Trophoblast cell (in vitro differentiated cells and primary cell): ENCODE results near the gene GTPBP4.

Experiments used
- DNase-seq, 2 donors: peaks; one replicate each; pipeline ENCODE4 v3.0.0-alpha.2; 2016
- H2AFZ ChIP-seq: 2 replicates; pipeline ENCODE4 v1.6.1; 2013; ENCODE audit warnings: low read length, moderate library complexity, mild to moderate bottlenecking; ENCODE audit not compliant: insufficient read depth, poor library complexity
- H2AK5ac ChIP-seq: 2 replicates; pipeline ENCODE4 v1.6.1; 2013; ENCODE audit warnings: mild to moderate bottlenecking, low read length
- H2BK120ac ChIP-seq: 2 replicates; pipeline ENCODE4 v1.6.1; 2013; ENCODE audit warnings: low read length, mild to moderate bottlenecking, moderate library complexity; ENCODE audit not compliant: insufficient read depth, poor library complexity
- H2BK12ac ChIP-seq: 2 replicates; pipeline ENCODE4 v1.6.1; 2013; ENCODE audit warnings: mild to moderate bottlenecking, low read length, moderate library complexity
- H2BK5ac ChIP-seq: 2 replicates; pipeline ENCODE4 v1.6.1; 2013; ENCODE audit warnings: low read length, low read depth, moderate library complexity, mild to moderate bottlenecking; ENCODE audit not compliant: poor library complexity
- H3K14ac ChIP-seq: 2 replicates; pipeline ENCODE4 v1.6.1; 2013; ENCODE audit warnings: mild to moderate bottlenecking, low read length
- H3K18ac ChIP-seq: 2 replicates; pipeline ENCODE4 v1.6.1; 2013; ENCODE audit warnings: mild to moderate bottlenecking, low read length
- H3K23ac ChIP-seq: 2 replicates; pipeline ENCODE4 v1.6.1; 2013; ENCODE audit warnings: low read length
- H3K27ac ChIP-seq: 2 replicates; pipeline ENCODE4 v1.5.1; 2013; ENCODE audit warnings: low read depth, mild to moderate bottlenecking, inconsistent platforms, low read length, moderate library complexity
- H3K27me3 ChIP-seq: 2 replicates; pipeline ENCODE4 v1.6.1; 2013; ENCODE audit warnings: inconsistent platforms, mild to moderate bottlenecking, low read length, moderate library complexity; ENCODE audit not compliant: insufficient read depth
- H3K36me3 ChIP-seq, 2 experiments: 1 replicate in 1 of 2; 2 replicates in 1 of 2; pipeline ENCODE4 v1.6.1; 2013; ENCODE audit warnings: low read length in 2 of 2, mild to moderate bottlenecking in 2 of 2, moderate library complexity in 1 of 2; ENCODE audit not compliant: insufficient read depth in 2 of 2, control insufficient read depth in 1 of 2
- H3K4ac ChIP-seq: 2 replicates; pipeline ENCODE4 v1.6.1; 2013; ENCODE audit warnings: low read depth, mild to moderate bottlenecking, low read length, moderate library complexity
- H3K4me1 ChIP-seq, 2 experiments: 1 replicate in 1 of 2; 2 replicates in 1 of 2; pipeline ENCODE4 v1.6.1; 2013; ENCODE audit warnings: low read length in 2 of 2, mild to moderate bottlenecking in 2 of 2, moderate library complexity in 1 of 2; ENCODE audit not compliant: insufficient read depth in 2 of 2, control insufficient read depth in 1 of 2
- H3K4me2 ChIP-seq: 2 replicates; pipeline ENCODE4 v1.6.1; 2013; ENCODE audit warnings: inconsistent platforms, mild to moderate bottlenecking, low read length, moderate library complexity
- H3K4me3 ChIP-seq: 2 replicates; pipeline ENCODE4 v1.5.1; 2013; ENCODE audit warnings: mild to moderate bottlenecking, low read depth, low read length, inconsistent platforms
- H3K79me1 ChIP-seq: one replicate; pipeline ENCODE4 v1.6.1; 2013; ENCODE audit warnings: low read length
- H3K79me2 ChIP-seq: 2 replicates; pipeline ENCODE4 v1.6.1; 2013; ENCODE audit warnings: low read length, mild to moderate bottlenecking; ENCODE audit not compliant: control insufficient read depth, insufficient read depth, poor library complexity
- H3K9ac ChIP-seq: 2 replicates; pipeline ENCODE4 v1.6.1; 2013; ENCODE audit warnings: mild to moderate bottlenecking, low read length
- H3K9me3 ChIP-seq: 2 replicates; pipeline ENCODE4 v1.6.1; 2013; ENCODE audit warnings: low read depth, mild to moderate bottlenecking, control low read depth, inconsistent platforms, low read length; ENCODE audit not compliant: insufficient read depth
- H4K12ac ChIP-seq: 2 replicates; pipeline ENCODE4 v1.6.1; 2013; ENCODE audit warnings: low read depth, mild to moderate bottlenecking, low read length, moderate library complexity
- H4K8ac ChIP-seq: 2 replicates; pipeline ENCODE4 v1.6.1; 2013; ENCODE audit warnings: low read depth, mild to moderate bottlenecking, low read length, moderate library complexity
- H4K91ac ChIP-seq: one replicate; pipeline ENCODE4 v1.6.1; 2013; ENCODE audit warnings: low read depth, mild to moderate bottlenecking, low read length, moderate library complexity
- WGBS: extraction: QIAGEN DNeasy Blood & Tissue Kit; methylation state at CpG from one replicate; pipeline ENCODE4 v1.1.7; 2013; ENCODE audit warnings: missing lambda C conversion rate; ENCODE audit not compliant: insufficient read length, insufficient coverage; ENCODE audit errors: extremely low coverage; 5-methylcytosine and 5-hydroxymethylcytosine counted together

GTPBP4 gene

DNA sequence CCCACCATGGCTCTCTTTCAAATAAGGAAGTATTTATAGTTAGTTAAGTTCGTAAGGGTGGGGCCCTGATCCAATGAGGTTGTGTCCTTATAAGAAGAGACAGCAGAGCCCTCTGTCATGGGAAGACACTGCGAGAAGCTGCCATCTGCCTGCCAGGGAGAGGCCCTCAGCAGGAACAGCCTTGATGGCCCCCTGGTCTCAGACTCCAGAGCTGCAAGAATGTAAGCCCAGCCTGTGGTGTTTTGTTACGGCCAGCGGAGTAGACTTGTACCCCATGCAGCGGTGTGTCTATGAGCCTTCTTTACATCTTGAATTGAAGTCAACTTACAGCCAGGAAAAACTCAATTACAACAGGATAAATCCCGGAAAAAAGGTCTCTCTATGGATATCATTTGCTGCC, 42.5 kb upstream of the GTPBP4 start:
- H2BK12ac ChIP-seq: no peak overlapping the region
- no peaks in the 10 kb centered on the region for H3K79me1 ChIP-seq
- H4K12ac ChIP-seq: no peak overlapping the region
- no peak overlapping the region for H4K91ac ChIP-seq
- no peak overlapping the region for H3K27ac ChIP-seq
- H4K8ac ChIP-seq: no peak overlapping the region
- WGBS: no CpG with 5 or more reads among the region's 6 CpGs
- no peak overlapping the region for H2BK120ac ChIP-seq
- no peak overlapping the region for H3K18ac ChIP-seq
- H3K9me3 ChIP-seq: peaks cover 4% of the 10 kb centered on the region
- no peaks in the 10 kb centered on the region for H3K36me3 ChIP-seq
- no peaks in the 10 kb centered on the region for H3K79me2 ChIP-seq
- no peak overlapping the region for H3K4me2 ChIP-seq
- no peaks in the 10 kb centered on the region for H3K4me1 ChIP-seq
- no peak overlapping the region for H3K14ac ChIP-seq
- no peak overlapping the region for H2AK5ac ChIP-seq
- H3K27me3 ChIP-seq: no peaks in the 10 kb centered on the region
- no peak overlapping the region for H2BK5ac ChIP-seq
- H3K9ac ChIP-seq: no peak overlapping the region
- DNase-seq: no peak
- H3K4me3 ChIP-seq: no peak overlapping the region
- H2AFZ ChIP-seq: no peak overlapping the region
- H3K4ac ChIP-seq: no peak overlapping the region
- no peak overlapping the region for H3K23ac ChIP-seq

DNA sequence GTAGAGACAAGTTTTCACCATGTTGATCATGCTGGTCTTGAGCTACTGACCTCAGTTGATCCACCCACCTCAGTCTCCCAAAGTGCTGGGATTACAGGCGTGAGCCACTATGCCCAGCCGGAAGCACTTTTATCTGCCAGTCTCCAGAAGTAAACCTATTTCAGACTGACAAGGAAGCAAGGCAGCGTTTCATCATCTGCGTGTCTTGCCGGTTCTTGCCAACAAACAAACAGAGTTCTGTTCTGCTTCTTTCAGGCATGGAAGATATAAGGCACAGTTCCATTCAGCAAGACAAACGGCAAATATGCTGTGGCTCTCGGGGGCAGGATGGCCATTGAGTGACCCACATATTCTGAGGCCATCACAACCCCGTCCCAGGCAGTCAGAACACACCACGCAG, 41.2 kb upstream of the GTPBP4 start:
- Histone ChIP-seq H3K27me3 (no peaks in the 10 kb centered on the region), H2AK5ac (no peak overlapping the region), H2BK12ac (no peak overlapping the region), H3K9me3 (peaks cover 4% of the 10 kb centered on the region), H4K8ac (no peak overlapping the region), H3K79me2 (no peaks in the 10 kb centered on the region), H3K18ac (no peak overlapping the region), H2BK120ac (no peak overlapping the region), H3K36me3 (no peaks in the 10 kb centered on the region), H3K9ac (no peak overlapping the region), H2AFZ (no peak overlapping the region), H3K14ac (no peak overlapping the region), H4K91ac (no peak overlapping the region), H2BK5ac (no peak overlapping the region), H3K27ac (no peak overlapping the region), H3K4ac (no peak overlapping the region), H4K12ac (no peak overlapping the region), H3K4me3 (no peak overlapping the region), H3K79me1 (no peaks in the 10 kb centered on the region), H3K4me2 (no peak overlapping the region), H3K4me1 (no peaks in the 10 kb centered on the region), H3K23ac (no peak overlapping the region)
- no peak for DNase-seq
- WGBS: no CpG with 5 or more reads among the region's 9 CpGs

DNA sequence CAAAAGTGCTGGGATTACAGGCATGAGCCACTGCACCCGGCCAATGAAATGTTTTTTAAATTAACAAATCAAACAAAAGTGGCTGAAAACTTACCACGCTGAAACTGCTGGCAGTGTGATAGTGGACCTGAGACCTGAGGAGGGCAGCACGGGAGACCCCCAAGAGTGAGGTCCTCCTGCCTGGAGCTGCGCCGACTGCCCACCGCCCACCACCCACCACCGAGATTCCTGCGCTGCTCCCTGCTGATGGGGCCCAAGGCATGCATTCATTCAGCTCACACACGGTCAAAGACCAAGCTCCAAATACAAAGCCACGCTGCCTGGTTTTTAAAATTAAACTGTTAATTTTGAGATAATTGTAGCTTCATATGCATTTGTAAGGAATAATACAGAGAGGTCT, 40.4 kb upstream of the GTPBP4 start:
- H4K8ac ChIP-seq: no peak overlapping the region
- H2BK5ac ChIP-seq: no peak overlapping the region
- no peak overlapping the region for H2AFZ ChIP-seq
- no peak overlapping the region for H2BK120ac ChIP-seq
- no peaks in the 10 kb centered on the region for H3K27me3 ChIP-seq
- H3K4me3 ChIP-seq: no peak overlapping the region
- no peaks in the 10 kb centered on the region for H3K4me1 ChIP-seq
- no peak for DNase-seq
- no peaks in the 10 kb centered on the region for H3K79me2 ChIP-seq
- no peak overlapping the region for H3K23ac ChIP-seq
- no peak overlapping the region for H2AK5ac ChIP-seq
- no peak overlapping the region for H3K4me2 ChIP-seq
- no peak overlapping the region for H3K14ac ChIP-seq
- no peak overlapping the region for H4K91ac ChIP-seq
- H3K27ac ChIP-seq: no peak overlapping the region
- H3K79me1 ChIP-seq: no peaks in the 10 kb centered on the region
- no peak overlapping the region for H4K12ac ChIP-seq
- H3K36me3 ChIP-seq: no peaks in the 10 kb centered on the region
- WGBS: no CpG with 5 or more reads among the region's 10 CpGs
- H3K9me3 ChIP-seq: peaks cover 4% of the 10 kb centered on the region
- H3K18ac ChIP-seq: no peak overlapping the region
- H3K4ac ChIP-seq: no peak overlapping the region
- H2BK12ac ChIP-seq: no peak overlapping the region
- no peak overlapping the region for H3K9ac ChIP-seq

- Histone ChIP-seq H3K79me2 (no peaks in the 10 kb centered on the region), H2BK5ac (no peak overlapping the region), H3K23ac (no peak overlapping the region), H4K12ac (no peak overlapping the region), H4K91ac (no peak overlapping the region), H3K18ac (no peak overlapping the region), H3K4ac (no peak overlapping the region), H3K79me1 (no peaks in the 10 kb centered on the region), H3K14ac (no peak overlapping the region), H3K9ac (no peak overlapping the region), H4K8ac (no peak overlapping the region), H3K4me1 (no peaks in the 10 kb centered on the region), H3K4me2 (no peak overlapping the region), H2BK120ac (no peak overlapping the region), H3K27me3 (no peaks in the 10 kb centered on the region), H3K4me3 (no peak overlapping the region), H2AFZ (no peak overlapping the region), H2AK5ac (no peak overlapping the region), H2BK12ac (no peak overlapping the region), H3K9me3 (peaks cover 4% of the 10 kb centered on the region), H3K27ac (no peak overlapping the region), H3K36me3 (no peaks in the 10 kb centered on the region)
- DNase-seq: no peak
- no CpG with 5 or more reads among the region's 10 CpGs for WGBS
Measured at GRCh38 chr10:948347-948746, 39.9 kb upstream of the GTPBP4 start.
